ENCODE data around the gene FGFBP1.

DNA sequence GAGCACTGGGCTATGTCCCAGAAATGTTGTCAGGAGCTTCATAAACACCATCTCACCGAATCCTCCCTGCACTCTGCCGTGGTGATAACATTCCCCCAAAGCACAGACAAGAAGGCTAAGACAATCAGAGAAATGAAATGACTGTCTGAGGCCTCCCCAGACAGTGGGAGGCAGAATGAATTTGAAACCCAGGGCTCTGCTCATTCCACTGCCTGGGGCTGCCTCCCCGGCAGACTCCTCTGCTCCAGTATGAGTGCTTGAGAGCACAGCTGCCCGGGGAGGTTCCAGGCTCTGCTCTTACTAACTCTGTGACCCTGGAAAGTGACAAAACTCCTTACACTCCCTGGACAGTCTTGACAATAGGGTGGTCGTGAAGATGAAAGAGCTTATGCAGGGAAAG lies 9.7 kb downstream of the FGFBP1 start:
- TF ChIP-seq EZH2 (IDR thresholded peaks at IDR 0.05; ENCODE audit: borderline replicate concordance, insufficient read depth, low read depth, low read length, poor library complexity, severe bottlenecking), result no peak
- TF ChIP-seq, protein P1, sequence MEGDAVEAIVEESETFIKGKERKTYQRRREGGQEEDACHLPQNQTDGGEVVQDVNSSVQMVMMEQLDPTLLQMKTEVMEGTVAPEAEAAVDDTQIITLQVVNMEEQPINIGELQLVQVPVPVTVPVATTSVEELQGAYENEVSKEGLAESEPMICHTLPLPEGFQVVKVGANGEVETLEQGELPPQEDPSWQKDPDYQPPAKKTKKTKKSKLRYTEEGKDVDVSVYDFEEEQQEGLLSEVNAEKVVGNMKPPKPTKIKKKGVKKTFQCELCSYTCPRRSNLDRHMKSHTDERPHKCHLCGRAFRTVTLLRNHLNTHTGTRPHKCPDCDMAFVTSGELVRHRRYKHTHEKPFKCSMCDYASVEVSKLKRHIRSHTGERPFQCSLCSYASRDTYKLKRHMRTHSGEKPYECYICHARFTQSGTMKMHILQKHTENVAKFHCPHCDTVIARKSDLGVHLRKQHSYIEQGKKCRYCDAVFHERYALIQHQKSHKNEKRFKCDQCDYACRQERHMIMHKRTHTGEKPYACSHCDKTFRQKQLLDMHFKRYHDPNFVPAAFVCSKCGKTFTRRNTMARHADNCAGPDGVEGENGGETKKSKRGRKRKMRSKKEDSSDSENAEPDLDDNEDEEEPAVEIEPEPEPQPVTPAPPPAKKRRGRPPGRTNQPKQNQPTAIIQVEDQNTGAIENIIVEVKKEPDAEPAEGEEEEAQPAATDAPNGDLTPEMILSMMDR (IDR thresholded peaks at IDR 0.05), result no peak
